GM21390 (cell line): ENCODE data around the gene DAP.
A peak's percentile ranks its signal among the peaks of the same experiment; 100 is the strongest.

ENCODE experiments used
- ATAC-seq: cut with Tn5 transposase; IDR thresholded peaks from one replicate; pipeline ENCODE4 v1.9.1; 2021; ENCODE audit not compliant: unreplicated experiment

DAP gene

DNA sequence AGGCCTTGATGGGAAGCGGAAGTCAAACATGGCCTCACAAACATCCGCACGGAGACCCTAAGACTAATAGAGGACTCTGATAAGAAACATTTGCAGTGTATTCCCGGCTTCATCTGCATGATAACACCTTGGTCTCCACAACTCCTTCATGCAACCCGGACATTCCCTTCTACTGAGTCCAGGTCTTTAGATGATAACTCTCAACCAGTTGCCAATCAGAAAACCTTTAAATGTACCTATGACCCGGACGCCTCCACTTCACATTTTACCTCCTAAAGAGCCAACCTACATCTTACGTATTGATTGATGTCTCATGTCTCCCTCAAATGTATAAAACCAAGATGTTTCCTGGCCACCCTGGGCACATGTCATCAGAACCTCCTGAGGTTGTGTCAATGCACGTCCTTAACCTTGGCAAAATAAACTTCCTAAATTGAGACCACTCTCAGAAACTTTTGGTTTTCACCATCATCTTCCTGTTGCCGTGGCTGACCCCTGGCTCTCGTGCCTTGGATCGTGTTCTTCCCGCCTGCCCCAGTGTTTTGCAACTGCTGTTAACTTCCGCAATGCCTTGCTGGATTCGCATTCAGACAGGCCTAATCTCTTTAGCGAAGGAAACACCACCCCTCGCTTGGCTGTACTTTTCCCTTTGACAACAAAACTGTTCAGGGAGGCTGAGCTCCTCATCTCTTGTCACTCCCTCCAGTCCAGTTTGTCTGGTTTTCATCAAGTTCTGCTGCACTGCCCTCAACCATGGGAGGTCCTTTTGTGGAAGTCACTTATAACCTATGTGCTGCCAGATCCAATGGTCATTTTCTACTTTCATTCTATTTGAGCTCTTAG is 1.1 kb upstream of the DAP start:
- no peak for ATAC-seq

DNA sequence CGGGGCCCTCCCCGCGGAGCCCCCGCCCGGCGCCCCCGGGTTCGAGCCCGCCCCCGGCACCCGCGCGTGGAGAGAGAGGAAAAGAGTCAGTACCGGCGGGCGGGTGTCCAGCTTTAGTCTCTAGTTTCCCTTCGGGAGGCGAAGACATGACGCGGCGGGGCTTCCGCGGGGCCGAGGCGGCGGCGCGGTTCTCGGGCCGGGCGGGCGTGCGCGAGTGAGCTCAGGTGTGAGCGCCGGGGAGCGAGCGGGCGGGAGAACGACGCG is 181 bp downstream of the DAP start:
- no peak for ATAC-seq

DNA sequence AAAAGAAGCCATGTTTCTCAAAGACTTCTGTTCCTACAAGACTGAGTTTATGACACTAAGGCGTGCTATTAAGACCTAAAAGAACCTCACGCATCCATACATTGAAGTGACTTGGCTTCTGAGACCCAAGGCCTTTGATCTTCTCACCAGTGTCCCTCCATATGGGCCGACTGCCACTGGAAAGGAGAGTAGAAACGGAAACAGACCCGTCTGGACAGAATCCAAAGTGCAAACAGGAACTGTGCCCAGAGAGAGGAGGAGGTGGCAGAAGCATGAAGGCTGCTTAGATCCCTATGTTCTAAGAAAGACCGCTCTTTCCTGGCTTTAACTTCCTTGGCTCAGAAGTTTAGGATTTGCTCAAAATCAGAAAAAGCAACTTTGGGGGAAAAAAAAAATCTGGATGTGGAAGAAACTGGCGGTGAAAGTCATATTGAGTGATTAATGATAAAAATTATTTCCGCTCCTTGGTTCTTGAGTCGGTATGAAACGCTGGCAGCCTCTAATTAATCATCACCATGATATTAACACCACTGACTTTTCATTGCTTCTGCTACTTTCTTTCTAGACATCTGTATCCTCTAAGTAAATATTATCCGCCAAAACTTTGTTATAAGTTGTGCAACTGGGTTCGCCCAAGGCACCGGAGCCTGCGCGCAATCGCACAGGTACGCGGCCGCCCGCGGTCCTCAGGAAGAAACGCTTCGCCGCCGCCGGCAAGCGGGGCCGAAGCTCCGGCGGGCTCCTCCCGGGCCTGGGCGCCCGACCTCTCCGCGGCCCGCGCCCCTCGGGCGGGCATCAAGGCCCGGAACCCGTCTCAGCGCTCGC is 726 bp downstream of the DAP start:
- ATAC-seq = peak; percentile 32

DNA sequence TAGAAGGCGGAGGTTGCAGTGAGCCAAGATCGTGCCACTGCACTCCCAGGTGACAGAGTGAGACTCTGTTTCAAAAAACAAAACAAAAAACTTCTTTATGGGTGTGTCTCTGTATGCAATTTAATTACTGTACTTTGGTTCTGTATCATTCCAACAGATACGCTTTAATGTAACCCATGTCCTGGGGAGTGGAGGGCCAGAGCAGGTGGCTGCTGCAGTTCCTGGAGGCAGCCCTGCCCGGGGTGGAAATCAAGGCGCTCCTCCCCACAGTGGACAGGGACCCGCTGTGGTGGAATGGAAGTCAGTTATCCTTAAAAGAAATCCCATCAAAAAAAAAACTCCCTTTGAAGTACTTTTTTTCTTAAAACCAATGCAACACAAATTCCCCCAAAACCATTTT is 1.9 kb downstream of the DAP start:
- ATAC-seq = no peak

DNA sequence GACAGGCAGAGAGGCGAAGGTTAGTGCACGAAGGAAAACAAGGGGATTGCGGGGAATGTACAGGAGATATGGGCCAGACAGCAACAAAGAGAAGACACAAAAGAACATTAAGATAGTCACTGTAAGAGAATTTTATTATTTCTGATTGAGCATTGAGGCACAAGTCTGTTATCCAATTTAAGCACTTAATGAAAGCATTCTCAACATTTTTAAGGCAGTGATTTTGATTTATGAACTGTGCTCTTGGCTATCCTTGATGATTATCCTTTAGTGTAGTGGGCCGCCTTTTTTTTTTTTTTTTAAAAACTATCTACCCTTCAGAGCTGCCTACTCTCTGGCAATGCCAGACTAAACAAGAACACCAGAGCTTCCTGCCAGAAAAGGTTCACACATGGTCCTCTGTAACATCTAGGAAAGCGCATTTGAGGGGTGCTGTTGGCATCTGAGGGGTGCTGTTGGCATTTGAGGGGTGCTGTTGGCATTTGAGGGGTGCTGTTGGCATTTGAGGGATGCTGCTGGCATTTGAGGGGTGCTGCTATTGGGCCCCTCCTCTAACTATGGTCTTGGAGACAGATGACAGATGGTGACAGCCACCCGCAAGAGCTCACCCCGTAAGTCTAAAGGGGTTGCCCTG is 3.0 kb downstream of the DAP start:
- no peak for ATAC-seq

DNA sequence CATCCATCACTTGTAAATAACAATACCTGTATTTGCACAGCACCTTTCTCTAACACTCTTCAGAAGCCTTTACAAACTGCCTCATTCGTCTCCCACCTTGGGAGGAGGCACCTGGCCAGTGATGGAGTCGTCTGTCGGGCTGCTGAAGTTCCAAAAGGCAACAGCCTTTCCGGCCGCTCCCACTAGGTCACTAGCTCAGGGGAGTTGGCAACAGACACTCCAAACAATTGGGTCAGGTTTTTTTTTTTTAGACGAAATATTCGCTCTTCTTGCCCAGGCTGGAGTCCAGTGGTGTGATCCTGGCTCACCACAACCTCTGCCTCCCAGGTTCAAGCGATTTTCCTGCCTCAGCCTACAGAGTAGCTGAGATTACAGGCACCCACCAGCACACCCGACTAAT is 4.0 kb downstream of the DAP start:
- no peak for ATAC-seq

DNA sequence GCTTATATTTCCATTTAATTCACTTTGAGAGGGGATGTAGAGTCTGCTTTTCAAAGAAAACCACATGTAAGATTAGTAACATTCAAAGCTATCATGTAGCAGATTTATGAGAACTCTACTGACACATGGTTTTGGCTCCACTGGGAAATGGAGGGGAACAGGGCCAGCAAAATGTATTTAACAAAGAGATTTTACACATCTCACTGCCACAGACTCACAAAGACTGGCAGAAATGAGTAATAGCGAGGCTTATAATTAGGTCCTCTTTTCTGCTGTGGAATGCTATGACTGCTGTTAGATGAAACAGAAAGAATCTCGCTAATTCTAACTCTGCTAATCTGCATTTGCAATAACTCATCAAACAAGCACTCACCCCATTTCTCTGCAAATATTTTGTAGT is 4.5 kb downstream of the DAP start:
- peak; percentile 25 for ATAC-seq

DNA sequence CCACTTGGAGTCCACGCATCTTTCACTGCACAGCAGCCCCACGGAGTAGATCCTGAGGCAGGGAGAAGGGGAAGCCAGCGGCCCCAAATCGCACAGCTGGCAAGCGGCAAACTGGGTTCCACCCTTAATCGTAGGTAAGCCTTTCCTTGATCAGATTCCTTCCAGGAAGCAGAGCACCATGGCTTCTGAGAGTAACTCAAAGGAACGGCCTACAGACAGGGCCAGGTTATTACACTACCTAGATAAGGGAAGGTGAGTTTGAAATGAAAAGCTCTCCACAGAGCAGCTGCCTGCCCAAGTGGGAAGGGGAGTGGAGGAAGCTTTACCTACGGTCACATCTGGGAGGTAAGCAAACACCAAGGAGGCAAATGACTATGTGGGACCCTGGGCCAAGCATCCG is 7.9 kb downstream of the DAP start:
- no peak for ATAC-seq

DNA sequence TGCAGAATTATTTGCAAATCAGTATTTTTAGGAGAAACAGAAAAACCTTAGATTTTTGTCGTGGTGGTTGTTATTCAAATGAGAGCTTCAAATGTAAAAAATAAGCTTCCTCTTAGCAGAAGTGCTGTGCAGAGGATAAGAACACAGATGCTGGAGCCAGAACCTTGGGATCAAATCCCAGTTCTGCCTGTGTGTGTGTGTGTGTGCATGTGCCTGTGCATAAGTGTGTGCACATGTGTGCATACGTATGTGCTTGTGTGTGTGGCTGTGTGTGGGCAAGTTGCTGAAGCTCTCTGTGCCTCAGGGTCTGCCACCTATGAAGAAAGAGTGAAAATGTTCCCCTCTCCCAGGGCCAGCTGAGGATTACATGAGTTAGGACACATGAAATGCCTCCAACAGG is 8.6 kb downstream of the DAP start:
- no peak for ATAC-seq

DNA sequence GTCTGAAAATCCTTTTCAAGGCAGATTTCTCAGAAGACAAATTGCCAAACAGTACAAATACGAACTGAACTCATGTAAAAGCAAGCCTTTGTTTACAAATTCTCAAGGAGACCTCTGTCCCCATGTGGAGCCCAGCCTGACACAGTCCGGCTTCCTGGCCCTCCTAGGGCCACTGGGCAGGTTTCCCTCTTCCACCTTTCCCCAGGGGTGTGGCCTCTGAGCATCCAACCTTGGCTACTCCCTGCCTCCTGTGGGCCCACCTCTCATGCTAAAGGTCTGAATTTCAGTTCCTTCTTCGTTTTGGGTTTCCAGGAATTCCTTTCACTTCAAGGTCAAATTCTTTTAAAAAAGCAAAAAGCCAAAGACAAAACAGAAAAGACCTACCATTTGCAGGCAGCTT is 10.1 kb downstream of the DAP start:
- no peak for ATAC-seq

DNA sequence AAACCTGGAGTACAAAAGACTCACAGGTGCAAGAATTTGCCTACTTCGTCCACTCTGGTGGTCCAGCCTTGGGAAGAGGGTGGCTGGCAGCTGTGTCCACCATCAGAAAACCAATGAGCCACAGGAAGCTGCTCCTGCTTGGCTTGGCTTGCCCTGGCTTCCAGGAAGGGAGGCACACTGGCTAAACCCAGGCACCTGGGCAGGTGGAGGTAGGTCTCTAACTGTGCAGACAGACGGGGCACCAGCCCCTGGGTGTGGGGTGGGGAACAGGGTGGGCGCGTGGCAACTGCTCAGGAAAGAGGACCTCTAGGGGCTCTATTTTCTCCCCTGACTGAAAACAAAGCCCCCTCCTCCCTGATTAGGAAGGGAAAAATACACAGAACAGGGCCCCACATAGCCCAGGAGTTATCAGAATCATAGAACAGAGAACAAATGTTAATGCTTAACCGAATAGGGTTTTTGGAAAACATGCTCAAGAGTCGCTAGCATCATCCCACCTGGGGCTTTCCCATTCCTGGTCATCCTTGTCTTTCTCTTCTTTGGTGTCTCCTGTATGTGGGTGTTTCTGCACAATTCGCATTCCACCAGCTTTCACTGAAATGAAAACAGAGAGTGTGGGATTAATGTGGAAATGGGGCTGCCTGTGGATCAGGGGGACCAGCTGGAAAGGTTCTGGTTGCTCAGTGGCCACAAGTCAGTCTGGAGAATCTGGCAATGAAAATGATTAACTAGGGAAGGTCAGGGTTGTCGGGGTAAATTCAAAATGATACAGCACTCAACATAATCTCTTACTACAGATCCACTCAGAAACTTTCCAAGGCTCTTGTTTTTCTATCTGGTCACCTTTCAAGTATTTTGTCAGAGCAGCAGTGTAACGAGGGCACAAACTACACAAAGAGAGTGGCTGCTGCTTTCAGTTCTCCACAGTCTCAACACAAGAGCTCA is 13.1 kb downstream of the DAP start:
- ATAC-seq = no peak

DNA sequence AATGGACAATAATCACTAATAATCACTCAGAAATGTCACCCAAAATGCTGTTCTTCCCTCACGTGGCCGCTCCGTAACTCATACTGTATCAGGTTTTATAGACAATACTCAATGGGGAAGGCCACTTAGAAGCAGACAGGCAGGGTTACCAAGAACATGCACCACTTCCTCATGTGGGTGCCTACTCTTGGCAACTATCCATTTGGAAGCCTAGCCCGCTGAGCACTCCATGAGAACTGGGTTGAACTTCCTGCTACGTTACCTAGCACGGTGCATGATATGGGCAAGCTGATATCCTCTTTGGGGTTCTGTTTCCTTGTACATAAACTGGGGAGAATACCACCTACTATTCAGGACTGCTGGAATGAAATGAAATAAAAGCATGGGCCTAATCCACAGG is 14.3 kb downstream of the DAP start:
- no peak for ATAC-seq

DNA sequence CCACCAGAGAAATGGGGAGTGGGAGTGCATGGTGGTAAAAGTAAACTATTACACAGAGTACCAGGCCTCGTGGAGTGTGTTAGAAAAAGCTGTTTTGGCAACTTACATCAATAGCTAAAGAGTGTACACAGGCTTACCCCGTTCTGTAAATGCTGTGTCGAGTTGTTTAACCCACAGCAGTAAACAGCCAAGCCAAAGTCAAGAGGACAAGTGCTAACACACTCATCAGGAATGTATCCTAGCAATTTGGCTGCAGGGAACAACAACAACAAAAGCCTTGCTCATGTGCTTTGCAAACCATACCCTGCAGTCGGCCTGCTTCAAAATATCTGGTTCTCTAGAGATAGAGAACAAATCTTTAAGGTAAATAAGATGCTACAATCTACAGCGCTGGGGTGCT is 15.9 kb downstream of the DAP start:
- ATAC-seq = no peak

DNA sequence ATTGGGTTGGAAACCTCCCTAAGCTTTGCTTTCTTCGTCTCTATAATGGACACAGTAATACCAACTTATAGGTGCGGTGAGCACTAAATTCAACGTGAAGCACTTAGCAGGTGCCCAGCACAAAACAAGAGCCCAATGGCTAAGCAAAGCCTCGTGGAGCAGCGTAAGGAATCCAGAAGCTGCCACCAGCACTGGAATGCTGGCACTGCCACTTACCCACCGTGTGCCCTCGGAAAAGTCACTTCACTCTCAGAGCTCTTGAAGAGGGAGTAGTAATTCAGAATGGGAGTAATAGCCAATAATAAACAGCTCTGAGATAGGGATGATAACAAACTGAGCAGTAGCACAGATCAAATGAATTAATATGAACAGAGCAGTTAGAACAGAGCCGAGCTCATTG is 16.4 kb downstream of the DAP start:
- ATAC-seq = no peak

DNA sequence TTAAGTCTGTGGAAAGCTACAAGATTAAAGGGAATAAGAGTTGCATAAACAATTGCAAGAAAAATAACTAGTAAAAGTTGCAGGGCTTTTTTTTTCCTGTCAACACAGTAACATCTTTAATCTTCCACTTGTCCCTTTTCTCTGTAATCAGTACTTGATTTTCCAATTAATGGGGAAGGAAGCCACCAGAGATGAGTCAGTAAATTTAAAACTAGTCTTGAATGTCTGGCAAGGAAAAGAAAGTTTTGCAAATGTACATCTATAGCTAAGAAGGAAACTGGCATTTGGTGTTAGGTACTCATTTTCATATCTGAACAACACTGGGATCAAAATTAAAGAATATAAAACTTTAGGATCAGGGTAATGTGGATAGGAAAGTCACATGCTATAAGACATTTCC is 17.1 kb downstream of the DAP start:
- ATAC-seq = no peak

DNA sequence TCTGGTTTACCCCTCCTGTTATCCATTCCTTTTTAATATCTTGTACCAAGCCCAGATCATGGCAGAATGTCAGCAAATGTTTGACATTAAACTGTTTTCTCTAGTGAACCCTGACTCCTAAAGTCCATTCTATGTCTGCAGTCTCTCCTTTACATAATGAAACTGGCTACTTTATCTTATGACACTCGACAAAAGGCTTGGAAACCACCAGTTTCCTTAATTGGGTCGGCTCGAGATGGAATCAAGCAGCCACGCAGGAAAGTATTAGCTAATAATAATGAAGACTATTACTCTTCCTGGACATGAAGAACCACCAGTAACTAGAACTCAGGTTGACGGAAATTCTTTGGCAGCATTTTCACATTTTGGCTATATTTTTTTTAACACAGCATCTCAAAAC is 17.5 kb downstream of the DAP start:
- ATAC-seq = no peak

DNA sequence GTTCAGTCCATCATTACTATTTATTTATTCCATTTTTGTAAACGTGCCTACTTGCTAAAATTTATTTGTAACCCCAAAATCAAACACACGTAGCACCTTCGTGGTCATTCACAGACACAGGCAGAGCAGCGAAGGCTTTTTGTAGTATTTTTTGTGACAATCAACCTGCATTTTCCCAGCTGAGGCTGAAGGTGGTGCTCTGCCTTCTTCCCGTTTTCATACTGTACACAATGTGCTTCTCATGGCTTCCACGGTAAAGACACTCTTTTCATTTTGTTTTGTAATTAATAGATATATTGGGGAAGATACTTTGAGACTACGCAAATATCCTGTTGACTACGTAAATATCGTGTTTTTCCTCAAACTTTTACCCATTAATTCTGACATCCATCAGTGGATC is 19.4 kb downstream of the DAP start:
- ATAC-seq = no peak

DNA sequence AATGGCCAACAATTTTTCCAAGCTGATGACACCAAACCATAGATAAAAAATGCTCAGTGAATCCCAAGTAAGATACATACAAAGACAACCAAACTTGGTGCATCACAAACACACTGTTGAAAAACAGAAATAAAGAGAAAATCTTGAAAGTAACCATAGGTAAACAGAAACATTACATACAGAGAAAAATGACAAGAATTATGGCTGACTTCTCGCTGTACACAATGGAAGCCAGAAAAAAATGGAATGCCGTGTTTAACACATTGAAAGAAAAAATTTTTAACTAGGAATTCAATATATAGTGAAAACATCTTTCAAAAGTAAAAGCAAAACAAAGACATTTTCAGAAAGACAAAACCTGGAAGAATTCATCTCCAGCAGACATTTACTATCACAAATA is 20.6 kb downstream of the DAP start:
- no peak for ATAC-seq

DNA sequence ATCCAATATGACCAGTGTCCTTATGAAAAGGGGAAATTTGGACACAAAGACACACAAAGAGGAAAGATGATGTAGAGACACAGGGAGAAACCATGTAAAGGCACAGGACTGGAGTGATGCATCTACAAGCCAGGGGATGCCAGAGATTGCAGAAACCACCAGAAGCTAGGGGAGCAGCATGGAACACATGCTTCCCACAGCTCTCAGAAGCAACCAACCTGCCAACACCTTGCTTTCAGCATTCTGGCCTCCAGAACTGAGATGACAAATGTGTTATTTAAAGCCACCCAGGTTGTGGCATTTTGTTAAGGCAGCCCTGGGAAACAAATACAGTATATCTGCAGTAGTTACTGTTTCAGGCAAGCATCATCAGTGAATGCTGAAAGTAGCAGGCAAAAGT is 23.2 kb downstream of the DAP start:
- no peak for ATAC-seq

DNA sequence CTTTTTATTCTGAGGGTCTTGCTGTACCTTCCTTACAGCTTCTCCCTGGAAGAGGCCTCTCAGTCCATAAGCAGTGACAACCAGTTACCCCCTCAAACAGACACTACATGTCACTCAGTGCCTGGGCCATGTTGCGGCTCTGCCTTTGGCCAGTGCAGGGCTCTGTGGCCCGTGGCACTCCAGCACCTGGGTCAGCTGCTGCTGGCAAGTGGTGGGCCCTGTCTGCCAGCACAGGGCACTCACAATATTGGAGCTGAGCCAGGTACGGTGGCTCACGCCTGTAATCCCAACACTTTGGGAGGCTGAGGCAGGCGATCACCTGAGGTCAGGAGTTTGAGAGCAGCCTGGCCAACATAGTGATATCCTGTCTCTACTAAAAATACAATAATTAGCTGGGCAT is 24.2 kb downstream of the DAP start:
- ATAC-seq = no peak

DNA sequence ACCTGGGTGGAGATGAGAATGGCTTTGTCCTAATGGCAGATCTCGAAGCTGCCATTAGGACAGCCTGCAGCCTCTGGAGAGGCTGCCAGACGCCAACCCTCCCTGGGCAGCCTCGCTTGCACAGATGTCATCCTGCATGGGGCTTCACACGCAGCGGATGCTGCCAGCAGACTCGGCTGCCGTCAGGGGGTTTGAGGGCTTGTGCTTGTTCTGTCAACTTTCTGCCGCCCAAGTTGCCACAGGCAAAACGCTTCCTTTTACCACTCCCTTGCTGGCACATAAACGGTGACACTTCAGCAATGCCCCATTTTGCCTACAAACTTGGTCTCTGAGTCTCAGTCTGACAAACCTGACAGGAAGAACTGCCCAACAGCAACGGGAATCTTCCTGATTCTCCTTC is 24.7 kb downstream of the DAP start:
- peak; percentile 7 for ATAC-seq
